HepG2 (cell line): Measurements from ENCODE around the gene SFRP4. TPM values are rescaled to one million over a fixed set of nuclear protein-coding genes. Genes with fewer than 3 reads are reported as not detected.

Experiments used
- ATAC-seq: fragments of 200-7000 bp; cut with Tn5 transposase; 3 replicates; pipeline ENCODE4 v1.9.1; 2020; ENCODE audit warnings: mild to moderate bottlenecking, moderate library complexity
- BruUV-seq: library from RNA; stranded (reverse); fragments of 400-500 nt; replicated peaks from 2 replicates; lab custom pipeline; 2021; lab: Mats Ljungman, UMichigan
- CTCF ChIA-PET: fragments of 300-600 bp; formaldehyde crosslinking; extraction: SDS; loops from one replicate; lab custom pipeline; 2021; ENCODE audit warnings: low total read pairs, inconsistent platforms, low intra/inter-chr PET ratio; lab: Yijun Ruan, JAX
- POLR2A ChIA-PET: fragments of 350-600 bp; sonication (Branson Sonifier 250); formaldehyde crosslinking; loops from one replicate; lab custom pipeline; 2020; ENCODE audit warnings: antibody characterized with exemption, inconsistent platforms; lab: Yijun Ruan, JAX
- DNase-seq: peaks from one replicate; pipeline ENCODE4 v3.0.0-alpha.2; 2015; ENCODE audit warnings: low spot score
- FAIRE-seq: peaks from 3 replicates; lab custom pipeline; 2011; peaks lifted over from hg19 to GRCh38; lab: Jason Lieb, UNC
- H2AFZ ChIP-seq: one replicate; pipeline ENCODE4 v1.6.1; 2011; ENCODE audit warnings: low read length, inconsistent platforms
- H3K27ac ChIP-seq: fragments of 300-600 bp; 3 replicates; pipeline ENCODE4 v1.8.0; 2011; ENCODE audit warnings: mixed run types, mild to moderate bottlenecking, mixed read lengths, low read length, inconsistent platforms; ENCODE audit not compliant: insufficient read depth; ENCODE audit errors: extremely low read length
- H3K27me3 ChIP-seq, 2 experiments: fragments of 200-600 bp in 1 of 2; 2 replicates in 1 of 2; 3 replicates in 1 of 2; pipeline versions ENCODE4 v1.6.0 to v1.8.0; 2011; ENCODE audit warnings: low read length in 2 of 2, mild to moderate bottlenecking in 2 of 2, moderate library complexity in 2 of 2, inconsistent platforms in 1 of 2; ENCODE audit not compliant: insufficient read depth in 2 of 2, control insufficient read depth in 1 of 2
- H3K36me3 ChIP-seq, 2 experiments: fragments of 200-600 bp in 1 of 2; replicated peaks in 1 of 2; 2 replicates in 1 of 2; 3 replicates in 1 of 2; pipeline versions ENCODE4 v1.5.1 to v1.8.0; 2011; ENCODE audit warnings: low read length in 2 of 2, inconsistent platforms in 1 of 2; ENCODE audit not compliant: insufficient read depth in 2 of 2, control insufficient read depth in 1 of 2
- H3K4me1 ChIP-seq: 2 replicates; pipeline ENCODE4 v1.5.1; 2012; ENCODE audit warnings: low read length, inconsistent platforms; ENCODE audit not compliant: insufficient read depth
- H3K4me2 ChIP-seq: 2 replicates; pipeline ENCODE4 v1.6.0; 2011; ENCODE audit warnings: low read depth, low read length, inconsistent platforms
- H3K4me3 ChIP-seq, 3 experiments: fragments of 200-600 bp in 1 of 3; sonication (generic), shearing (Covaris generic) in 1 of 3; replicated peaks in 1 of 3; 2 replicates each; pipeline ENCODE4 v1.5.1; 2011 to 2016; ENCODE audit warnings: low read length in 3 of 3, inconsistent platforms in 2 of 3, low read depth in 2 of 3, mild to moderate bottlenecking in 2 of 3, control low read depth in 1 of 3, mixed read lengths in 1 of 3; ENCODE audit not compliant: insufficient read depth in 1 of 3
- H3K79me2 ChIP-seq: one replicate; pipeline ENCODE4 v1.6.1; 2011; ENCODE audit warnings: low read length, inconsistent platforms; ENCODE audit not compliant: insufficient read depth
- H3K9ac ChIP-seq: 2 replicates; pipeline ENCODE4 v1.6.0; 2011; ENCODE audit warnings: mild to moderate bottlenecking, low read depth, low read length, inconsistent platforms; ENCODE audit not compliant: insufficient read depth
- H3K9me3 ChIP-seq: 2 replicates; pipeline ENCODE4 v1.5.1; 2012; ENCODE audit warnings: mild to moderate bottlenecking, low read length
- H4K20me1 ChIP-seq: 2 replicates; pipeline ENCODE4 v1.6.0; 2011; ENCODE audit warnings: inconsistent platforms, mild to moderate bottlenecking, low read length, moderate library complexity; ENCODE audit not compliant: insufficient read depth
- ATM ChIP-seq: fragments of 450-650 bp; IDR thresholded peaks from 2 replicates; pipeline ENCODE4 v1.7.1; 2017; ENCODE audit warnings: mild to moderate bottlenecking, borderline replicate concordance
- HIVEP1 ChIP-seq: sonication (generic); formaldehyde crosslinking; IDR thresholded peaks from 2 replicates; pipeline ENCODE4 v1.4.0; 2020; ENCODE audit warnings: mild to moderate bottlenecking, missing genetic modification reagents
- KLF12 ChIP-seq: sonication (generic); formaldehyde crosslinking; IDR thresholded peaks from 2 replicates; pipeline ENCODE4 v1.4.0; 2020; ENCODE audit warnings: missing genetic modification reagents, borderline replicate concordance
- SRSF4 ChIP-seq: fragments of 200-400 bp; formaldehyde crosslinking; IDR thresholded peaks from one replicate; pipeline ENCODE4 v1.6.1; 2018; ENCODE audit warnings: mild to moderate bottlenecking, low read depth, low read length, moderate library complexity; ENCODE audit not compliant: poor library complexity, severe bottlenecking
- STAG1 ChIP-seq: sonication (generic); formaldehyde crosslinking; IDR thresholded peaks from 2 replicates; pipeline ENCODE4 v1.4.0; 2020; ENCODE audit warnings: missing genetic modification reagents
- ZNF556 ChIP-seq: sonication (generic); formaldehyde crosslinking; IDR thresholded peaks from 2 replicates; pipeline ENCODE4 v1.4.0; 2020; ENCODE audit warnings: mild to moderate bottlenecking, missing genetic modification reagents, borderline replicate concordance
- ZNF563 ChIP-seq: sonication (generic); formaldehyde crosslinking; IDR thresholded peaks from 2 replicates; pipeline ENCODE4 v1.8.0; 2022; ENCODE audit warnings: mild to moderate bottlenecking, moderate library complexity, missing genetic modification reagents
- in situ Hi-C: cut with HindIII; loops from 2 replicates; pipeline ENCODE4 v1.10.0; 2017; ENCODE audit warnings: low pct_unique_long_range_greater_than_20kb; ENCODE audit not compliant: extremely low pct_ligation_motif_present
- intact Hi-C: fragments of 100-400 bp; cut with micrococcal nuclease; formaldehyde crosslinking; loops from one replicate; pipeline ENCODE4 v1.10.0; 2022; ENCODE audit not compliant: unreplicated experiment
- polyA plus RNA-seq, 8 experiments: library from polyadenylated mRNA; depleted of rRNA in 3 of 8; stranded (reverse) in 7 of 8; unstranded in 1 of 8; fragments of >200 nt; fragmentation: Illumina TruSeq in 4 of 8; extraction: Trizol in 4 of 8; gene quantifications; 2 replicates each; pipeline versions ENCODE4 v1.2.1 to v1.2.3, GENCODE V29; 2011 to 2016; ENCODE audit warnings: low read depth in 4 of 8, missing spikeins in 1 of 8, mixed read lengths in 1 of 8; ENCODE audit not compliant: insufficient read depth in 1 of 8
- total RNA-seq, 5 experiments: library from RNA; depleted of rRNA; stranded (reverse); fragments of >200 nt; fragmentation: Illumina TruSeq; extraction: Trizol; gene quantifications; 2 replicates each; pipeline ENCODE4 v1.2.3, GENCODE V29; 2016; ENCODE audit warnings: low read depth in 1 of 5
- TF ChIP-seq, protein P1 (sequence below), 2 experiments: sonication (generic) in 1 of 2; formaldehyde crosslinking in 1 of 2; IDR thresholded peaks; 2 replicates each; pipeline versions ENCODE4 v1.4.0 to v1.6.1; 2016 to 2020; ENCODE audit warnings: borderline replicate concordance in 1 of 2, low read depth in 1 of 2, mild to moderate bottlenecking in 1 of 2, missing genetic modification reagents in 1 of 2
- TF ChIP-seq, protein P2 (sequence below): sonication (generic); formaldehyde crosslinking; IDR thresholded peaks from 2 replicates; pipeline ENCODE4 v1.5.1; 2020; ENCODE audit warnings: mild to moderate bottlenecking, missing genetic modification reagents, borderline replicate concordance

SFRP4 gene
- total and polyA plus RNA-seq, 2 of the 13 experiments (the other 11 are each of a cell fraction or from before 2014, with no cell fraction given): 0.96 to 1.8 TPM

DNA sequence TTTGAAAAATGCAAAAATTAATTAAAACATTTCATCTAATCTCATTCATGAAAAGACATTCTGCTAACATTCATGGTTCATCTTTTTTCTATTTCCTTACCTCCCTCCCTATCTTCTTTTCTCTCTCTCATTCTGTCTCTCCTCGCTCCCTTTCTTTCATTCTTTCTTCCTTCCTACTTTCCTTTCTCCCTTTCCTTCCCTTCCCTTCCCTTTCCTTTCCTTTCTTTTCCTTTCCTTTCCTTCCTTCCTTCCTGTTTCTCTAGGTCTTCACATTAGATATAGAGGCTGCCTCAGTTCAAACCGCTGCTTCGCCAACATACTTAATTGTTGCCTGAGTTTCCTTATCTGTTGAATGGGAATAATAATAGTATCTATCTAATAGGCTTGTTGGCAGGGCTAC is 21.9 kb downstream of the SFRP4 start (continued):
- TF ChIP-seq, protein P1, sequence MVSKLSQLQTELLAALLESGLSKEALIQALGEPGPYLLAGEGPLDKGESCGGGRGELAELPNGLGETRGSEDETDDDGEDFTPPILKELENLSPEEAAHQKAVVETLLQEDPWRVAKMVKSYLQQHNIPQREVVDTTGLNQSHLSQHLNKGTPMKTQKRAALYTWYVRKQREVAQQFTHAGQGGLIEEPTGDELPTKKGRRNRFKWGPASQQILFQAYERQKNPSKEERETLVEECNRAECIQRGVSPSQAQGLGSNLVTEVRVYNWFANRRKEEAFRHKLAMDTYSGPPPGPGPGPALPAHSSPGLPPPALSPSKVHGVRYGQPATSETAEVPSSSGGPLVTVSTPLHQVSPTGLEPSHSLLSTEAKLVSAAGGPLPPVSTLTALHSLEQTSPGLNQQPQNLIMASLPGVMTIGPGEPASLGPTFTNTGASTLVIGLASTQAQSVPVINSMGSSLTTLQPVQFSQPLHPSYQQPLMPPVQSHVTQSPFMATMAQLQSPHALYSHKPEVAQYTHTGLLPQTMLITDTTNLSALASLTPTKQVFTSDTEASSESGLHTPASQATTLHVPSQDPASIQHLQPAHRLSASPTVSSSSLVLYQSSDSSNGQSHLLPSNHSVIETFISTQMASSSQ (IDR thresholded peaks at IDR 0.05; ENCODE audit: low read depth): no peak
- TF ChIP-seq, protein P1 (CRISPR knock-in tag; IDR thresholded peaks at IDR 0.05; ENCODE audit: borderline replicate concordance): no peak
- TF ChIP-seq SRSF4: no peak
- TF ChIP-seq, protein P2, sequence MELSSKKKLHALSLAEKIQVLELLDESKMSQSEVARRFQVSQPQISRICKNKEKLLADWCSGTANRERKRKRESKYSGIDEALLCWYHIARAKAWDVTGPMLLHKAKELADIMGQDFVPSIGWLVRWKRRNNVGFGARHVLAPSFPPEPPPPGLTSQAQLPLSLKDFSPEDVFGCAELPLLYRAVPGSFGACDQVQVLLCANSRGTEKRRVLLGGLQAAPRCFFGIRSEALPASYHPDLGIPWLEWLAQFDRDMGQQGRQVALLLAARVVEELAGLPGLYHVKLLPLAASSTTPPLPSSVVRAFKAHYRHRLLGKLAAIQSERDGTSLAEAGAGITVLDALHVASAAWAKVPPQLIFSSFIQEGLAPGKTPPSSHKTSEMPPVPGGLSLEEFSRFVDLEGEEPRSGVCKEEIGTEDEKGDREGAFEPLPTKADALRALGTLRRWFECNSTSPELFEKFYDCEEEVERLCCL (CRISPR knock-in tag): no peak

DNA sequence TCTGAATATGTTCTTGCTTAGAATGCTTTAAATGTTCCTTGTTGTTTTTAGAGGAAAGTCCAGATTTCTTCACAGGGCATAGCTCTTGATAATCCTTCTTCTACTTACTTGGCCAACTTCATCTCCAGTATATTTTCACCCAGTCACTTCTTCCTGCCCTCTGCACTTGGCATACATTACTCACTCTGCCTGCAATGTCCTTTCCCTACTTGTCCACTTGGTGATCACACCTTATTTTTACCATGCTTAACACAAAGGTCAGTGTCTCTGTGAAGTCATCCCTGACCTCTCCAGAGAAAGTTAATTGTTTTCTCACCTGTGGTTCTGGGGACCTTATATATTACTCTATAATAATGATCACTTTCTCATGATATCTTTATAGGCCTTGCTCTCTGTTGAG is 23.3 kb downstream of the SFRP4 start:
- no peaks in the 10 kb centered on the region for H3K79me2 ChIP-seq
- no peaks in the 10 kb centered on the region for H3K36me3 ChIP-seq
- ChIA-PET CTCF (no interaction called here), POLR2A (no interaction called here)
- H3K9ac ChIP-seq: no peak overlapping the region
- intact Hi-C loops: no loop called here
- H3K4me3 ChIP-seq: no peak overlapping the region
- no peak for FAIRE-seq
- in situ Hi-C loops: no loop called here
- DNase-seq: no peak
- TF ChIP-seq HIVEP1 (CRISPR knock-in tag) (no peak), ZNF563 (CRISPR knock-in tag) (no peak), KLF12 (CRISPR knock-in tag) (no peak), ATM (no peak), STAG1 (no peak), ZNF556 (CRISPR knock-in tag) (no peak)
- H3K4me1 ChIP-seq: no peaks in the 10 kb centered on the region
- no peak overlapping the region for H3K27ac ChIP-seq
- no peak for ATAC-seq
- H3K27me3 ChIP-seq: no peaks in the 10 kb centered on the region; a peak in 1 of 5 replicates
- no TSS peak for BruUV-seq
- H3K9me3 ChIP-seq: no peaks in the 10 kb centered on the region
- H4K20me1 ChIP-seq: no peaks in the 10 kb centered on the region
- no peak overlapping the region for H3K4me2 ChIP-seq
- H2AFZ ChIP-seq: no peak overlapping the region
